Measurements from ENCODE around the gene NRXN3.
"Not testable (repeated sequence)": the region's sequence is repeated elsewhere in the genome, so short reads cannot be mapped to it uniquely, and the experiment has no call there.

Gene NRXN3

GRCh38 chr14:79730196-79730595 is 1560.0 kb downstream of the NRXN3 start:
- no peak for DNase-seq

DNA sequence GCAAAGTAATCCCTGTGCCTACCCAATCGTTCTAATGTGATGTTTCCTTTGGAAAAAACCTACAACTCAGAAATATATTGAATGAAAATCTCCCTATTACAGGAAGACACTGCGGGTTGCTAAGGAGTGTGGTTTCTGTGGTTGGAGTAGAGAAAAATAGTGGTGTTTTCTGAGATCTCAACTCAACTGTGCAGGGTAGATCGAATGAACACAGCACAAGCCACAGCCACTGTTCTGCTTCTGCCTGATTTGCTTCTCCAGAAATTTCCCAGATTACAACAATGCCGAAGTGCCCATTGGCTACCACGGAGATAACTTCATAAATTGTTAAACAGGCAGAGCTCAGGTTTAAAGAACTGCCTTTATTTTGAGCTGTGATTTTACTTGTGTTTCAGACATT is 1560.8 kb downstream of the NRXN3 start:
- DNase-seq, result no peak

DNA sequence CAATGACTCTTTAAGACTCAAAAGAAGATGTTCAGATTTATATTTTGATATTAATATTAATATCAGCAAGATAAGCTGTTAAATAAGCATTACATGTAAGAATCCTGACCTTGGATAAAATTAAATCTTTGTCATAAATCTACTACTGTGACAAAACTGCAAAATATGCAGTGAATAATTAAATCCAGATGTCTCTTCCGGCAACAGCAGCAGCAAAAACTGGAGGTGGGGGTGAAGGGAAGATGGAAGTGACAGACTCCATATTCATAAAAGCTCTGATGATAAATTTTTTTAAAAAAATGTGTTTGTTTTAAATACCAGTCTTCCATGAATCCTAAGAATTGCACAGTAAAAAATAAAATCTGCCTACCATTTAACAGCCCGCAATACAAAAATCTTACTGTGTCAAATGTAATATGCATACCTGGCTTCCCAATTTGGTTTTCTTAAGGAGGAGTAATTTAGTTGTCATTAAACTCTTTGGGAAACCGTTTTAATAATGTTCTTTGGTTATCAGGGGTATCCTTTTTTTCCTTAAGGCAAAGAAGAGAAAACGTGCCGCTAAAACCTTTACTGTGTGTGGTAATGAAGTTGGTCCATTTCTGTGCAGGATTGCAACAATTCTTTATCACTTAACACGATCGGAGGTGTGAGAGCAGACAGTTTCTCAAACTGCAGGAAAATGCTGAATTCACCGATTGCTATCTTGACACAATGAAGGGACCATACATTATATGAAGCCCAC is 1562.9 kb downstream of the NRXN3 start:
- DNase-seq, result no peak

DNA sequence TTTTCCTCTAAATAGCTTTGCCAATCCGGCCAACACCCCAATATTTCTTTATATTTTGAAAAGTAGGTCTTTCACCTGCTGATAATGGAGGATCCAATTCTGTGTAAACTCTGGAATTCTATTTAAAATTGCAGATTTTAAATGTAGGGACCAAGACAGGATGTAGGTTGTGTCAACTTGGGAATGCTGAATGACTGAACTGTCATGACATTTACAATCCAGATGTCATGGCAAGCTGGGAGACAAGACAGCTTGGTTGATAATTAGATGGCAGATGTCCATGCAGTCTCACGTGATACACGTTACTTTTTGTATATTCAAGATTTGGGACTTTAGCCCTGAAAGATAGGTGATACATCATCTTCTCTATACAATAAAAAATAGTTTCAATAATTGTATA is 1564.0 kb downstream of the NRXN3 start:
- no peak for DNase-seq

- DNase-seq, result no peak
These were observed 1564.5 kb downstream of the NRXN3 start for GRCh38 chr14:79734656-79735055.

DNA sequence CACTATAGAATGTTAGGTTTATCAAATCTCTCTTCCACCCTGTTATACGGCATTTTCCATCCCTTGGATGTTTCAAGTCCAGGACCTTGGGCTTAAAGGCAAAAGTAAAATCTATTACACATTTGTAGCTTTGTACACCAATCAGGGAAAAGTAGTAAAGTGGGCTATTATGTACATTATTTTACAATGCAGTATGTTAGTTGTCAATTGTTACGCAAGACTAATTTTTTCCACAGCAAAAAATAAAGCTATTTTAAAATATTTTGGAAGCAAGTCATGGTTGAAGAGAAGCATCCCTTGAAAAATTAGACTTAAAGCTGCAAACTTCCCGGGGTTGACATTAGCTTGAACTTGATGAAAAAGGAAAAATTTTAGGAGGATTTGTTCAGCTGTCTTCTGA is 1564.9 kb downstream of the NRXN3 start:
- DNase-seq, result no peak

- no peak for DNase-seq
These were observed 1570.0 kb downstream of the NRXN3 start for GRCh38 chr14:79740066-79740601.

- DNase-seq, result no peak
These were observed 1572.0 kb downstream of the NRXN3 start for GRCh38 chr14:79742142-79742541.

DNA sequence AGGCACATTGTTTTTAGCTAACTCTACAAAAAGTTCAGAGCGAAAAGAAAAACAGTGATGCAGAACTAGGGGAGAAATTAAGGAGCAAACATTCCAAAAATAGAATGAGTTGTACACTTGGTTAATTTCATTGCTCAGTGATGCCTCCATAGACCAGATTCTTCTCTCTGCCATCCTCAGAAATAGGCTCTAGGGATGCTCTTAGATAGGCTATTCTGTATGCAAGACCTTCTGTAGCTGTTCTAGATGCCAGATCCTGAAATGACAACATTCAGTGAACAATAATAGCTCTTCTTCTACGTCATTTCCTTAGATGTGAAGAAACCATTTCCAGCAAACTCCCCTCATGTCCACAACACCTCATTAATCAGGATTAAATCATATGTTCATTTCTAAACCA is 1574.9 kb downstream of the NRXN3 start:
- no peak for DNase-seq

- DNase-seq, result no peak
These were observed 1578.9 kb downstream of the NRXN3 start for GRCh38 chr14:79749065-79749464.

GRCh38 chr14:79758985-79759384 is 1588.8 kb downstream of the NRXN3 start:
- no peak for DNase-seq

DNA sequence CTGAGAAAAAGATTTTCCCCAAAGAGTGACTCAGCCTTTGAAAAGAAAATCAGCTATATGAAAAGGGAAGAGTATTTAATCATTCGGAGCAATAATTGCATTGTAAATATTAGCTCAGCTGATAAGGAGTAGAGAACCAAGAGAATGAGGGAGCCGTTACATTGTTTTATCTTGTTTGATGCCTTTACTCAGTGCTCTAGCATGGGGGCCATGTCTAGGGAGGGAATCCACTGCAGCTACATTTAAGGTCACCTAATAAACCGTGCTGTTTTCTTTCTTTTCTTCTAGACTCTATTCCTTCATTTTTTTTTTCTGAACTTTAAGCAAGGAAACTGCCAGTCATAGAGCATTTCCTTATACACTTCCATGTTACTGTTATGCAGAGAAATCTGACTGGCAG is 1594.2 kb downstream of the NRXN3 start:
- DNase-seq, result no peak

DNA sequence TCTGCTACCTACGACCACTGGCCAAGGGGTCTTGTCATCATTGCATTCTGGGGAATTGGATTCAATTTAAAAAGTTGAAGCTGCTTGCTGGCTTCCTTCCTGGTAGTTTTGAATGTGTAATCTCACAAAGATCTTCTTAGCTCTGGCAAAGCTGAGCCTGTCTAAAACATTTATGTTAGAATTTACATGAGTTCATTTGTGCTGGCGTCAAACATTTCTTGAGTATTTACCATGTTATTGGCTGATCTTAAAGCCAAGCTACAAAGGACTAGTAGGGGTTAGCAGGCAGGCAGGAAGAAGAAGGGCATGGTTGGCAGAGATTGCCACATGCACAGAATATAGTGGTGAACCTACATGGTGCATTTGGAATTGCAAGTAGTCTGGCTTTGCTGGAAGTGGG is 1596.3 kb downstream of the NRXN3 start:
- DNase-seq, result no peak

- DNase-seq, result no peak
These were observed 1597.1 kb downstream of the NRXN3 start for GRCh38 chr14:79767251-79767650.

- DNase-seq, result not testable (repeated sequence)
These were observed 1597.5 kb downstream of the NRXN3 start for GRCh38 chr14:79767721-79768120.

GRCh38 chr14:79781882-79782281 is 1611.7 kb downstream of the NRXN3 start:
- DNase-seq, result no peak

DNA sequence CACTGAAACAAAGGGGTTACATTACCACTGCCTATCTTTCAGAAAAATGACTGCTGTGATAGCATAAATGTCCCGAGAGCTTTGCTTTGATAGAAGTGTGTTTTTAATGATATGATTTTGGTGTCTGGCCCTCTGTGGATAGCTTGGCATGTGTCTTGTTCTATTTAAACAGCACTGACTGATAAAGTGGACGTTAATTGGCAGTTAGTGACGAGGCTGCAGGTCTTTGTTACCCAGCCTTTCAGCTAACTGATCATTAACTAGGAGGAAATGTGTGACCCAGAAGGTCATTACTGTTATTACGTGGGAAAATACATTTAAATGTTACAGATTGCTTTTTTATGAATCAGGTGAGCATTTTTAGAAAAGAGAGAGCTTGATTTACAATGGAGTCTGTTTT is 1612.9 kb downstream of the NRXN3 start:
- DNase-seq, result no peak

DNA sequence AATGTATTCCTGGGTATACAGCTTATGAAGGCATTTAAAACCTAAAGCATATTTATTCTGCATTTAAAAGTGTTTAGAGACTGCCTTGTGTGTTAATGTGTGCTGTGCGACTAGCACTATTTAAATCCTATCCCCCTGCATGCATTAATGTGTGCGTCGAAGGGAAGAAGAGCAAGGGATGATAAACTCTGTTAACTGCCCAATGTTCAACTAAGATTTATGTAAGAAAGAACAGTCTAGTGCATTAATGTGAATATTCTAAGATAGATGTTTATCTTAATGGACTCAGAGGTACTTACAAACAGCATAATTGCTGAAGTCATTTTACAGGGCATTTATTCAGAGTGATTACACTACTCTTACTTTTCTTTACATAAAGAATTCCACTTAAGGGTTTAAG is 1616.3 kb downstream of the NRXN3 start:
- no peak for DNase-seq

GRCh38 chr14:79788346-79788745 is 1618.2 kb downstream of the NRXN3 start:
- no peak for DNase-seq

GRCh38 chr14:79791055-79791732 is 1621.0 kb downstream of the NRXN3 start:
- no peak for DNase-seq

DNA sequence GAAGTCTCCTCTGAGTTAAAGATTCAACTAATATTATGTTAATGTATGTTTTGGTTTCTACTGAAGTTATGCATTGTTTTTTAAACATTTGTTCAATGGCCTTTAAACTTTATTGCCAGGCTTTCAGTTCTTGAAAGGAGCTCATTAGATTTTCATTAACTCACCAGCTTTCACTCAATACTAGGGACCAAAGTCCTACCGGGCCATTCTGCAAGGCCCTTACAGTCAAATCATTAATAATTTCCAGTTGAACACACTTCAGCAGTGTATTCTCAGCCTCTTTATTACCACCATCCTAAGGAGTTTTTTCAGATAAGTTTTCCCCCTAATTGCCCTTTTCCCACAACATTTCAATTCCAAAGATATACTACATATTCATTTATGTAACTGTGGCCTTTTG is 1631.9 kb downstream of the NRXN3 start:
- no peak for DNase-seq

- no peak for DNase-seq
These were observed 1635.5 kb downstream of the NRXN3 start for GRCh38 chr14:79805636-79806035.

DNA sequence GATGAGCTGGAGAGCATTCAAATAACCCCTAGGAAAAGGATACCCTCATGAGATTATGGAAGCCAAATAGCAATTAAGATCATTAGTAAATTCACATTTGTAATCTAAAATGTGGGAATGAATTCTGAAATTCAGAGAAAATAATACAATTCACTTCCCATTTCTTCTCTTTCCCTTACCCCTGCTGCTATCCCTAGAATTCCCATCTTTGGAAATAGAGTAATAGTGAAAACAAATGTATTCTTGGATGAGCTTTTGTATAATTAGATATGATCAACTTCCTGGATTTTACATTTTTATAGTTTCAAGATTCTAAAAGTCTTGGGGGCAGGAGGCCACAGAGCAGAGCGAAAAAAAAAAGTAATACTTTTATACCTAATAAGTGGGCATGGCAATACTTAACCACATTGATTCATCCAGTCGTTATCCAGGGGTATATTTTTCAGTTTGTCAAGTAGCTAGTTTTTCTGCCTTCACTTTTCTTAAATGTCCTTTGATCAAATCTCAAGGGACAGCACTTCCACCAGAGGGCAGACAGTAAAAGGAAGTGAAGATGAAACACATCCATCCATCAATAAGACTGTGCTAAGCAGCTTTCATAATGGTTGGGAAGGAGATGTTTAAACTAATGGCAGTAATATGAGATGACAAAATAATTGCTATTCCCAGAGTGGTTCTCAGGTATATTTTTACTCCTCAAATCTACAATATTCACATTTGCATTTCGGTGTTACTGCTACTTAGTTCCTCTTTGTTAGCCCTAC is 1639.9 kb downstream of the NRXN3 start:
- DNase-seq, result no peak

Measured in stimulated activated CD4-positive, alpha-beta T cell treated with anti-CD3 and anti-CD28 coated beads, Interleukin-4, amount 100 ng/mL, for 24 hours (primary cell).